Measurements from ENCODE around the gene MOV10L1.
"Not testable (repeated sequence)": the region's sequence is repeated elsewhere in the genome, so short reads cannot be mapped to it uniquely, and the experiment has no call there.

Gene MOV10L1

DNA sequence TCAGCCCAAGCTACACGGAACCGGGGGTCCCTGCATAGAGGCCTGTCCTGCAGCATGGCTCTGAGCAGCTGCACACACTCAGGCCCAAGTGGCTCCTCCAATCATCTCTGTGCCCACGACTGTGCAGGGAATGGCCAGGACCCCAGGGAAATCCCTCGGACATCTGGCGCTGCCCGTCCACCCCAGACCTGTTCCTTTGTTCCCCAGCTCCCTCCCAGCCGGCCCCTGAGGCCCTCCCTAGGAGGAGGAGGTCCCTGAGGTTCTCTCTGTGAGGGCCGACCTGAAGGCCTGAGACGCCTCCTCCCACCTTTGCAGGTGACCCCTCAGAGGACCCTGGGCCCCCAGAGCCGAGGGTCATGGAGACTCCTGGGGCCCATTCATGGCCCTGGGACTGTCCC, 5.7 kb upstream of the MOV10L1 start:
- no peak for DNase-seq (ENCODE audit: low spot score)
- TF ChIP-seq, protein P1, sequence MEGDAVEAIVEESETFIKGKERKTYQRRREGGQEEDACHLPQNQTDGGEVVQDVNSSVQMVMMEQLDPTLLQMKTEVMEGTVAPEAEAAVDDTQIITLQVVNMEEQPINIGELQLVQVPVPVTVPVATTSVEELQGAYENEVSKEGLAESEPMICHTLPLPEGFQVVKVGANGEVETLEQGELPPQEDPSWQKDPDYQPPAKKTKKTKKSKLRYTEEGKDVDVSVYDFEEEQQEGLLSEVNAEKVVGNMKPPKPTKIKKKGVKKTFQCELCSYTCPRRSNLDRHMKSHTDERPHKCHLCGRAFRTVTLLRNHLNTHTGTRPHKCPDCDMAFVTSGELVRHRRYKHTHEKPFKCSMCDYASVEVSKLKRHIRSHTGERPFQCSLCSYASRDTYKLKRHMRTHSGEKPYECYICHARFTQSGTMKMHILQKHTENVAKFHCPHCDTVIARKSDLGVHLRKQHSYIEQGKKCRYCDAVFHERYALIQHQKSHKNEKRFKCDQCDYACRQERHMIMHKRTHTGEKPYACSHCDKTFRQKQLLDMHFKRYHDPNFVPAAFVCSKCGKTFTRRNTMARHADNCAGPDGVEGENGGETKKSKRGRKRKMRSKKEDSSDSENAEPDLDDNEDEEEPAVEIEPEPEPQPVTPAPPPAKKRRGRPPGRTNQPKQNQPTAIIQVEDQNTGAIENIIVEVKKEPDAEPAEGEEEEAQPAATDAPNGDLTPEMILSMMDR (conservative IDR thresholded peaks at IDR 0.05; ENCODE audit: low read depth), result no peak
- POLR2A ChIA-PET (ENCODE audit: low non-redundant PET), result no interaction called here
- peak overlapping the region; percentile 74 for H3K27ac ChIP-seq
- CTCF ChIA-PET, result interaction anchor here (0.6 kb wide), 1 partner anchor 352 kb away, joined by 3 read pairs; no protein-coding TSS in a partner anchor

DNA sequence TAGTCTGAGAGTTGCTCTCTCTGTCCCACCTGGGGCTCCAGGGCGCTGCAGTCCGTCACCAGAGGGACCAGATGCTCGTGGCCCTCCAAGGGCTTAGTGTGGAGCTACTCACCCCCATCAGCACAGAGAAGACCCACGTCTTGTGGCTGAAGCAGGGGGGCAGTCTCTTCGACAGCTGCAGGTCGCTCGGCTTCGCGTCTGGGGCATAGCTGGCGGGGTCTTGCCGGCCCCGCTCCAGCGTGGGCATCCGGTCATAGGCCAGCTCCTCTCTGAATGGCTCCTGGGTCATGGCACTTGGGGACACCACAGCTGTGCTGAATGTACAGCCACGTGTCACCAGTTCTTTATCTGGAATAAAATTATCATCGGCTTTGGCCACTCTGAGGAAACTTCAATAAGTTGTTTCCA, 5.2 kb upstream of the MOV10L1 start:
- ChIA-PET POLR2A (ENCODE audit: low non-redundant PET) (no interaction called here), CTCF (interaction anchor here (0.6 kb wide), 1 partner anchor 352 kb away, joined by 3 read pairs; no protein-coding TSS in a partner anchor)
- TF ChIP-seq, protein P1 (conservative IDR thresholded peaks at IDR 0.05; ENCODE audit: low read depth), result no peak
- 0 out of 2 replicates have a peak overlapping the region, but pooled peaks have one; percentile 74 for H3K27ac ChIP-seq
- DNase-seq (ENCODE audit: low spot score), result no peak

DNA sequence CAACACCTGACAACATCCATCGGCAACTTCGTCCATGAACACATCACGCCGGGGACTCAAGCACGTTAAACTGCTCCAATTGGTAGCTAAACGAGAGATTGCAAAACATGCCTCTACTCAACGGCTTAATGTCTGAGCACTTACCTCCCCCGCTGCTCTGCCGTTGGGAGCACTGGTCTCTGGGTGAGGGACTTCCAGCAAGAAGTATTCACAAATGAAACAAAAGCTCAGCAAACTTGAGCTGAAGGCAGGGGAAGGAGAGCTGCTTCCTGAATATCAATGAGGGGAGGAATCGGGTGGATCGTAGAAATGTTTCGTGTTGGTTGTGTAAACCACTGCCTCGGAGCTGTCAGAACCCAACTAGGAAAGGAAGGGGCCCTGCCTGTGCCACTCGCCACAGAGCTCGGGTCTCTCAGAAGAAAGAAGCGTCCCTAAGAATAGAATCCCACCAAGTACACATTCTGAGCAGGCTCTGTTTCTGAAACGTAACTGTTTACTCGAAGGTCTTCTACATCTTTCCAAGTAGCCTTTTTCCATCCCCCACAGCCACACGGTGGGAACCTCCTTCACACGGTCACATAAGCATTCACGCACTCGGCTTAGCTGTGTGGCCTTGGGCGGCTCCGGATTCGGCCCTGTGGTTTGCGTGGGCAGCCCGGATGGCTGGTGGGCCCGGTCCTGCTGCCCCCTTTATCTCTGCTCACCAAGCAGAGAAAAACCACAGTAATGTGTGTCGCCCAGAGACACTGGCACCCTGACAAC, 4.4 kb upstream of the MOV10L1 start, which contains the start of gene MLC1:
MLC1 (minus strand) TSS at position 216 of the 762 bp plus-strand sequence. CDS start 524 bp downstream, outside the sequence.
- ChIA-PET POLR2A (ENCODE audit: low non-redundant PET) (no interaction called here), CTCF (no interaction called here)
- peak within 1 kb of the TSS; percentile 74; the same call in 1 of the 2 replicates for H3K27ac ChIP-seq
- TF ChIP-seq, protein P1 (conservative IDR thresholded peaks at IDR 0.05; ENCODE audit: low read depth), result no peak
- no peak for DNase-seq (ENCODE audit: low spot score)

DNA sequence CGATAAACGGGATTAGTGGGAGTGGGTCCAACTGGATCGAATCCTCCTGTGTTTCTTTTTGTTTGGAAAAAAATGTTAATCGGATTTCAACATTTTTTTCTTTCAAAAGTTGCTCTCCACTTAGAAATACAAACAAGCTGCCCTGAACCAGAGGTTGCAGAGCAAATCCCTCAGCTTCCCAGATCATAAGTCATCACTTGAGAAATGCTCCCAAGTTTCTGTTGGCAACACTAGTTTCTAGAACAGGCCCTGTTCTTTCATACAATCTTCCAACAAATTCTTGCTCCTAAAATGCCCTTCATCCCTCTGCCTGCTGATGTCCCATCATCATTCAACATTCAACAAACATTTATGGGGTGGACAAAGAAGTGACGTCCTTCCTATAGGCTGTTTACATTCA, 3.3 kb upstream of the MOV10L1 start:
- no peak for DNase-seq (ENCODE audit: low spot score)
- ChIA-PET POLR2A (ENCODE audit: low non-redundant PET) (no interaction called here), CTCF (no interaction called here)
- H3K27ac ChIP-seq, result no peak overlapping the region
- TF ChIP-seq, protein P1 (conservative IDR thresholded peaks at IDR 0.05; ENCODE audit: low read depth), result no peak

DNA sequence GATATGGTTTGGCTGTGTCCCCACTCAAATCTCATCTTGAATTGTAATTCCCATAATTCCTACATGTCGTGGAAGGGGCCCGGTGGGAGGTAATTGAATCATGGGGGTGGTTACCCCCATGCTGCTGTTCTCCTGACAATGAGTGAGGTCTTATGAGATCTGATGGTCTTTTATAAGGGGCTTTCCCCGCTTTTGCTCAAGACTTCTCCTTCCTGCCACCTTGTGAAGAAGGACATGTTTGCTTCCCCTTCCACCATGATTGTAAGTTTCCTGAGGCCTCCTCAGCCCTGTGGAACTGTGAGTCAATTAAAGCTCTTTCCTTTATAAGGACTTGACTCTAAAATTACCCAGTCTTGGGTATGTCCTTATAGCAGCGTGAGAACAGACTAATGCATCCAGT, 2.8 kb upstream of the MOV10L1 start:
- DNase-seq (ENCODE audit: low spot score); POLR2A ChIA-PET (ENCODE audit: low non-redundant PET); H3K27ac ChIP-seq: not testable (repeated sequence)
- CTCF ChIA-PET, result interaction anchor here (0.6 kb wide), 1 partner anchor 62 kb away, joined by 3 read pairs; no protein-coding TSS in a partner anchor

DNA sequence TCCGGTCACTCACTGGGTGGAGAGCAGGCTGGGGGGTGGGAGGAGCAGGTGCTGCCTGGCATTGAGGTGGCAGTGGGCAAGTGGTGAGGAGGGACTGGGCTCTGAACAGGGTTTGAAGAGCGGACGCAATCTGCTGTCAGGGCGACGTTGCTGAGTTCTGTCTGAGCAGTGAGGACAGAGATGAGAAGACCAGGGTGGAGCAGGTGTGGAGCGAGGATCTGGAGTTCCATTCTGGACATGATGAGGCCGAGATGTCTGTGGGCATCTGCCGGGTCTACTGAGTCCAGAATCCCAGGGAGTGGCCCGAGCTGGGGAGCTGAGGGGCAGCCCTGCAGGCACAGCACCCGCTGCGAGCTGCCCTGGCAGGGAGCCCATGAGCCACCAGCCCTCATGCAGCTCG, 2.2 kb upstream of the MOV10L1 start:
- POLR2A ChIA-PET (ENCODE audit: low non-redundant PET), result no interaction called here
- TF ChIP-seq, protein P1 (conservative IDR thresholded peaks at IDR 0.05; ENCODE audit: low read depth), result no peak
- H3K27ac ChIP-seq, result no peak overlapping the region
- DNase-seq (ENCODE audit: low spot score), result no peak
- CTCF ChIA-PET, result interaction anchor here (0.6 kb wide), 1 partner anchor 61 kb away, joined by 3 read pairs; no protein-coding TSS in a partner anchor

DNA sequence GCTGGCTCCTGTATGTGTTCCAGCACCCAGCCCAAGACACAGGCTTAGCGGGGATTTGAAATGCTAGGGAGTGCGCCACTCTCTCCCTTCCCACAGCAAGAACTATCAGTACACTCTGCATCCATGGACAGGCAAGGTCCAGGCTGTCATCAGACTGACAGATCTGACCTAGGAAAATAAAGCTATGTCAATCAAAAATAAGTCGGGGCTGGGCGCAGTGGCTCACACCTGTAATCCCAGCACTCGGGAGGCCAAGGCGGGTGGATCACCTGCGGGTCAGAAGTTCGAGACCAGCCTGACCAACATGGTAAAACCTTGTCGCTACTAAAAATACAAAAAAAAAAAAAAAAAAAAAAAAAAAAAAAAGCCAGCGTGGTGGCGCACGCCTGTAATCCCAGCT, 1.7 kb upstream of the MOV10L1 start:
- POLR2A ChIA-PET (ENCODE audit: low non-redundant PET), result no interaction called here
- TF ChIP-seq, protein P1 (conservative IDR thresholded peaks at IDR 0.05; ENCODE audit: low read depth), result no peak
- no peak overlapping the region for H3K27ac ChIP-seq
- no peak for DNase-seq (ENCODE audit: low spot score)
- CTCF ChIA-PET, result no interaction called here

All from RWPE1 (cell line).